NCI-H82 (cell line): ENCODE measurements around the gene GPS1.

Source experiments
- DNase-seq: peaks from one replicate; lab custom pipeline; 2025; lab: John Stamatoyannopoulos, UW

Gene GPS1

DNA sequence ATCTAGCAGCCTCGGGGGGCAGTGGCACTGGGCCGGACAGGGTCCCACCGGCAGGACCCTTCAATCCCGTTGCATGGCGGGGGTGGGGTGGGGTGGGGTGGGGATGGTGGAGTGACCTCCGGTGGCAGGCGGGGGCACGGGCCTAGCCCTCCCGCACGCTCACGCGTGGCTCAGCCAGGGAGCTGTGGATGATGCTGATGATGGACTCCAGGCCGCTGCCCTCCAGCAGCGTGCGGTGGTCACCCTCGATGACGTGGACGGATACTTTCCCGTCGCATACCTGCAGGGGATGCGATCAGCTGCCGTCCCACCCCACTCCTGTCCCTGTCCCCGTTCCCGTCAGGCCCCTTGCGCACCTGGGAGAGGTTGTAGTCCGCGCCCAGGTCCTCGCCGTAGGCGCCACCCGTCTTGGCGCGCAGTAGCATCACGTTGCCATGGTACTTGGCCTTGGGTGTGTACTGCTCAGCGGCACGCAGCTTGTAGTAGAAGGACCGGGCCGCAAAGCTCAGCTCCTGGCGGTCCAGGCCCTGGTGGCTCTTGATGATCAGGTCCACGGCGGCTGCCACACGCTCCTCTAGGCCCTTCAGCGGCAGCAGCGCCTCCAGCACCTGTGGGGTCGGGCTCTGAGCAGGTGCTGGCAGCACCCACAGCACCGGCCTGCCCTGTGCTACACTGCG is 27.4 kb downstream of the GPS1 start:
- no peak for DNase-seq

DNA sequence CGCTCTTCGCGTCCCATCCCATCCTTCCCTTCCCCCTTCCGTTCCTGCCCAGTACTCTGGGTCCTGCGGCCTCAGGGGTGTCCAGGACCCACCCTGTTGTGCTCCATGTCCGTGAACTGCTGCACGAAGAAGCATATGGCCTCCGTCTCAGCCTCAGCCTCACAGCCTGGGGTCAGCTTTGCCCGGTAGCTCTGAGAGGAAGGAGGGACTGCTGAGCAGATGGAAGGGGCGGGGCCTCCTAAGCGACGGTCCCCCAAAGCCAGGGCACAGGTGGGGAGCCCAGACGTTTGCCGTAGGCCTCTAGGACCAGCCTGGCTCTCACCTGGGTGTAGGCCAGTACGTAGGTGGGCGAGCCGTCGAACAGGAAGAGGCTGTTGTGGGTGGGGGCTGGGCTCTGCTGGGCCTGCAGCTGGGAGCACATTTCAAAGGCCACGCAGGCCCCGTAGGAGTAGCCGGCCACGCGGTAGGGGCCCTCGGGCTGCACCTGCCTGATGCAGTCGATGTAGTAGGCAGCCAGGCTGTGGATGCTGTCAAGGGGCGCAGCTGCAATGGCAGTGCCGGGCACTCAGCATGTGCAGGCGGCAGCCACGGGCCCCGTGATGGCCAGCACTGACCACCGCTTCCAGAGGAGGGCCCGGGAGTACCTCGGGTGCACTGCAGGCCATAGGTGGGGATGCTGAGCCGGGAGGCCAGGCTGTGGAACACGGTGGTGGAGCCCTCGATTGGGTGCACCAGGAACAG is 28.5 kb downstream of the GPS1 start:
- DNase-seq = peak; percentile 36

DNA sequence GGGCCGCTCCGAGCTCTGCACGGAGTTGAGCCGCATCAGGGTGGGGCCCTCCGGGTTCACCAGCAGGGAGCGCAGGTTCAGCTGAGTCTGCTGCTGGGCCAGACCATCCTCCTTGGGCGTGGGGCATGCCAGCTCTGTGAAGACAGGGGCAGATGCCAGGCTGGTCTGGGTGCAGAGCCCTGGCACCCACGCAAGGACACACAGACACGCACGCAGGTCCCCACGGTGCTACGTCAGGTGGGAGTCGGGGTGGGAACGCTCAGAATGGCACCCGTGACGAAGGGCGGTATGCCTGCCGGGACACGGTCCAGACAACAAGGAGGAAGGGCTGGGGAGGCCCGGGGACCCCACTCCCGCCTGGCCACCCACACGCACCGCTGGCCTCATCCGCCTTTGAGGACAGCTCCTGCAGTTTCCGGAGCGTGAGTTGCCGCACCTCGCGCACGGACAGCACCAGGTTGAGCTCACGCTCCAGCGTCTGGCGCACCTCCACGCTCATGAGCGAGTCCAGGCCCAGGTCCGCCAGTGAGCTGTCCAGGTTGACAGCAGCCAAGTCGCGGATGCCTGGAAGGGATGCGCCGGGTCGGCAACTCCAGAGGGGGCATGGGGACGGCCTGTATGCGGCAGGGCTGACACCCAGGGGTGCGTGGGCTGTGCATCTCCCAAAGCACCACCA is 29.2 kb downstream of the GPS1 start:
- DNase-seq = no peak

DNA sequence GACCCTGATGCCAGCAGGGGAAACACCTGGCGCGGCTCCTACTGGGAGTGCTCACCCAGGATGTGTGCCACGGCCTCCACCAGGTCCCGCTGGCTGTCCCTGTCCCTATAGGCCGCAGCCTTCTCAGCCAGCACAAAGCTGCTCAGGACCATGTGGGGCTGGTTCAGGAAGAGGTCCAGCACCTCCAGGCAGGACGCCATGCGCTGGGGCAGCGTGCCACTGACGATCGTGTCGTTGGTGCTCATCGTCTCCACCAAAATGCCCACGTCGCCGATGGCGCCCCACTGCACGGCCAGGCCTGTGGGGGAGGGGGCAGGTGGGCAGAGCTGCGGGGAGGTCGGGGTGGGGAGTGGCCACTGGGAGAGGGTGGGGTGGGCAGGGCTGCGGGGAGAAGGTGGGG is 29.8 kb downstream of the GPS1 start:
- DNase-seq = no peak

DNA sequence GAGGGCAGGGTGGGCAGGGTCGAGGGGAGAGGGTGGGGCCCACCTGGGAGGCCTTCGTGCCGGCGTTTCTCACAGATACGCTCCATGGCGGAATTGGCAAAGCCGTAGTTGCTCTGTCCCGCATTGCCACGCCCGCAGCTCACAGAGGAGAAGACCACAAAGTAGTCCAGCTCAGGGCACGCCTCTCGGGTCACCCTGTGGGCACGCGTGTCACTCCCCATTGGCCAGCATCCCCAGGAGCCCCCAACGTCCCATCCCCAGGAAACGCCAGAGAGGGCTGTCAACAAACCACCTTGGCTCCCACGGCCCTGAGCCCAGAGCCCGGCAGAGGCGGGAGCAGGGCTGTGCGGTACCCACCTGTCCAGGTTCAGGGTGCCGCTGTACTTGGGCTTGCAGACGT is 30.3 kb downstream of the GPS1 start:
- no peak for DNase-seq

DNA sequence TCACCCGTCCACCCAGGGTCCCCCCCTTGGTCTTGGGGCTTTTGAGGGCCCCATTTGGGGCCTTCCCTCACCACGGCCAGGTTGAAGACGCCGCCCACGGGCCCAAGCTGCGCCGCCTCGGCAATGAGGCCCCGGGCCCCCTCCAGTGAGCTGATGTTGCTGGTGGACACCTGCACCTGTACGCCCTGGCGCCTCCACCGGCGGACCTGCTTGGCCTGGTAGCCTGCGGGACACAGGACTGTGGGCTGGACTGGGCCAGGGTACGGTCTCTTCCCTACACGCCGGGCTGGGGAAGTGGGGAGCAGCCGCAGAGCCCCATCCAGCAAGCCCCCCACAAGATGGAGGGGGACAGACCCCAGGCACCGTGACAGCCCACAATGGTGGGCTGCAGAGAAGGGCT is 30.8 kb downstream of the GPS1 start:
- DNase-seq = no peak

DNA sequence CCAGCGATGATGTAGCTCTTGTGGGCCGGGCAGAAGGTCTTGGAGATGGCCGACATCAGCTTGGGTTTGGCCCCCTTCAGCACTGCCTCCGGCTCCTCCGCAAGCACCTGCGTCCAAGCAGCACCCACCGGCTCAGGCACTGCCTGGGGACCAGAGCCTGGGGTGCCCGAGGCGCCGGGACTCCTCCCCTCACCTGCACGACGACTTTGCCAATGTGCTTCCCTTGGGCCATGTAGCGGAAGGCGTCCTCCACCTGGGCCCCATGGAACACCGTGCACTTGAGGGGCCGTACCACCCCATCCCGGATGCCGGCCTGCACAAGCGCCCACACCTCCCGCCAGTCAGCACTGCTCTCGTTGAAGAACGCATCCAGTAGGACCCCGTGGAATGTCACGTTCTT is 31.3 kb downstream of the GPS1 start:
- DNase-seq = no peak

DNA sequence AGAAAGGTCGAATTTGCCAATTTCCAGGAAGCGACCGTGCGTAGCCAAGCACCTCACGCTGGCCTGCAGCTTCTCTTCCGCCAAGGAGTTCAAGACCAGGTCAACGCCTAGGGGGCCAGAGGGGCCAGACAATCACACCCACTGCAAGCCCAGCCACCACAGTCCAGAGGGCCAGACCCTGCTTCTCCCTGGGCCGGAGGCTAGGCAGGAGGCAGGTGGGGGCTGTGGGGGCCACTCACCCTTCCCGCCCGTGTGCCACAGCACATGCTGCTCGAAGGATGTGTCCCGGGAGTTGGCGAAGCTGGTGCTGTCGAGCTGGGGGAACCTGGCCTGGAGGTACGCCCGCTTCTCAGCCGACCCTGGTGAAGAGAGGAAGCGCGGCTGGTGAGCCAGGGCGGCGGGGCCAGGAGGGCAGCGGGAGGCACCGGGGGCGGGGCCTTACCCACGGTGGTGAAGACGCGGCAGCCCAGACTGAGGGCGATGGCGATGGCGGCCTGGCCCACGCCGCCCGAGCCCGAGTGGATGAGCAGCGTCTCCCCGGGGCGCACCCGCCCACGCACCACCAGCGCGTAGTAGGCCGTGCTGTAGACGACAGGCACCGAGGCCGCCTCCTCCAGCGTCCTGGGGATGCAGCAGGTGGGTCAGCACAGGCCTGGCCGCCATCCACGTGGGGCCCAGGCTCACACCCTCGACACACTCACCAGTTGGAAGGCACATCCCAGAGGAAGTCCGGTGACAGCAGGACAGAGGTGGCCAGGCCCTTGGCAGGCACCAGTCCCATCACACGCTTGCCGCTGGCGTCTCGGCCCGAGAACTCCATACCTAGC is 32.0 kb downstream of the GPS1 start:
- DNase-seq = no peak

DNA sequence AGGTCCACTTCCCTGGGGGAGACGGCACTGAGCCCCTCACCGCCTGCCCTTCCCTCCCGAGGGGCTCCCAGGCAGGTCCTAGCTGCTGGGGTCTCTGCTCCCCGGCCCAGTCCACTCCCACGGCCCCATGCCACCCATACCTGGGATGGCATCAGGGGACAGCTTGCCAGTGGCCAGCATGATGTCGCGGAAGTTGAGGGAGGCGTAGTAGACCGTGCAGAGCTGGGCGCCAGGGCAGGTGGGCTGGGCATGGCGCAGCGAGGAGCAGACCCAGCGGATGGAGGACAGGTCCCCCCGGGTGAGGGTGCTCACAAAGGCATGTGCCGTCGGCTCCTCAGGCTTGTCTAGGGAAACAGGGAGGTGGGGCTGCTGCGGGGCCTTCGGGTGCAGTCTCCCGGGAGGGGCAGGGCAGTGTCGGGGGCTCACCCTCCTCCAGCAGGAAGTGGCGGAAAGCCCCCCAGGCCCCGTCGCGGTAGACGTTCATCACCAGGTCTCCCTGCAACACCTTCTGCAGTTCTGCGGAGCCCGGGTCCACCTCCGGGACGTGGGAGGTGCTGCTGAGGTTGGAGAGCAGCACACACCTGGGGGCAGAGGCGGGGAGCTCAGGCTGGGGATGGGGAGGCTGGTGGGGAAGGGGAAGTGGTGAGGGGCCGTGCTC is 32.8 kb downstream of the GPS1 start:
- DNase-seq = no peak

DNA sequence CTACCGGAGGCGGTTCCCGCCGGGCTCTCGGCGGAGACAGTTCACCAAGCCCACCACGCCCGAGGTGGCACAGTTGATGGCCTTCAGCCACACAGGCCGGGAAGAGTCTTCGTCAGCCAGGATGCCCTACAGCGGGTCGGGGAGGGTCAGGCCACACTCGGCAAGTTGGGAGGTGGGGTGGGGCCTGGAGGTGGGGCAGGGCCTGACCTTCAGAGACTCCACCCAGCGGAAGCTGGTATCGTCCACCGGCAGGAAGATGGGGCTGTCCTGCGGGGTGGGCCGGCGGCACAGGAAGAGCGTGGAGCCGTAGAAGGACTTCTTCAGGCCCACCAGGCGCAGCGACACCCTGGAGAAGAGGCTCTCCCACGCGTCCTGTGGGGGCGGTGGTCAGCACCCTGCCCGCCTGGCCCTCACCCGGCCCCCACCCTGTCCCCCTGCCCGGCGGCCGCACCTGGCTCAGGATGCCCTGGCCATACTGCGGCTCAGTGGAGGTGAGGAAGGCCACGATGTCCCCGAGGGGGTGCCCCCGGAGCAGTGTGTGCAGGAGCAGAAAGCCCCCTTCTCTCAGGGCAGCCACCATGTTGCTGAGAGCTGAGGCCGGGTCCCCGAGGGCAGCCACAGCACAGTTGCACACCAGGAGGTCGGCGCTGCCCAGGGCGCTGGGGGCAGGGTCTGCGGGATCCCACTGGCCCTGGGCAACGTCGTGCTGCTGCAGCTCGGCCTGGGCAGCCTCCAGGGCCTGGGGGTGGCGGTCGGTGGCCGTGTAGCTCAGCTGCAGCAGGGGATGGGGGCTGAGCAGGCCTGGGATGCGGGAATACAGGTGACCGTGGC is 33.5 kb downstream of the GPS1 start:
- DNase-seq = no peak

DNA sequence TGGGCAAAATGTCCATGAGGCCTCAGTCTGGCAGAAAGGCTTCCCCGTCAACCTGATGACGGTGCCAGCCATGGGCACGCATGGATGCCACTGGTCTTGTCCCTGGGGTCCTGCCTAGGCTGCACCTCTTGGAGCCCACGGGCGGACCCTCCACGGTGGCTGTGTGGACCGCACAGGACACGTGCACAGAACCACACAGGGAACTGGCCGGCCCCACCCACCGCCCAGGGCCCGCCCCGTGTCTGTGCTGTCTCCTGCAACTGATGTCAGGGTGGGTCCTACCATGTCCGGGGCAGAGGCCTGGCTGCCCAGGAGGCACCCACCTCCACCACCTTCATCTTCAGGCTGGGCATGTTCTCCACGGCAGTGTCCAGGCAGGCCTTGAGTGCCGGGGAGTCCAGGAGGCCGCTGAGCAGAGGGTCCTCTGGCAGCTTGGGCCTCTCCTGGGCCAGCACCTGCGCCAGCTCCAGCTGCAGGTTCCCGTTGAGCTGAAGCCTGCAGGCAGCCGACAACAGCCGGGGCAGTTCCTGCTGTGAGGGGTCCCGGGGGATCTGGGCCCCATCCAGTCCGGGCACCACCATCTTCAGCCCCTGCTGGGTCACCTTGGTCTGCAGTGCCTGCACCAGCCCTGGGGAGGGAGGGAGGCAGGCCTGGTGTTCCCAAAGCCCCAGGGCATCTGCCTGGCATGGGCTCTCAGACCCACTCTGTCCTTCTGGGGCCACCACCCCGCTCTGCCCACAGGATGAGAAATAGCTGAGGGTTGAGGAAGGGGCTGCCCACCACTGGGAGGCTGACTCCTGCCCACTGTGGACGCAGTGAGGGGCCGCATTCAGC is 34.5 kb downstream of the GPS1 start:
- DNase-seq = no peak

DNA sequence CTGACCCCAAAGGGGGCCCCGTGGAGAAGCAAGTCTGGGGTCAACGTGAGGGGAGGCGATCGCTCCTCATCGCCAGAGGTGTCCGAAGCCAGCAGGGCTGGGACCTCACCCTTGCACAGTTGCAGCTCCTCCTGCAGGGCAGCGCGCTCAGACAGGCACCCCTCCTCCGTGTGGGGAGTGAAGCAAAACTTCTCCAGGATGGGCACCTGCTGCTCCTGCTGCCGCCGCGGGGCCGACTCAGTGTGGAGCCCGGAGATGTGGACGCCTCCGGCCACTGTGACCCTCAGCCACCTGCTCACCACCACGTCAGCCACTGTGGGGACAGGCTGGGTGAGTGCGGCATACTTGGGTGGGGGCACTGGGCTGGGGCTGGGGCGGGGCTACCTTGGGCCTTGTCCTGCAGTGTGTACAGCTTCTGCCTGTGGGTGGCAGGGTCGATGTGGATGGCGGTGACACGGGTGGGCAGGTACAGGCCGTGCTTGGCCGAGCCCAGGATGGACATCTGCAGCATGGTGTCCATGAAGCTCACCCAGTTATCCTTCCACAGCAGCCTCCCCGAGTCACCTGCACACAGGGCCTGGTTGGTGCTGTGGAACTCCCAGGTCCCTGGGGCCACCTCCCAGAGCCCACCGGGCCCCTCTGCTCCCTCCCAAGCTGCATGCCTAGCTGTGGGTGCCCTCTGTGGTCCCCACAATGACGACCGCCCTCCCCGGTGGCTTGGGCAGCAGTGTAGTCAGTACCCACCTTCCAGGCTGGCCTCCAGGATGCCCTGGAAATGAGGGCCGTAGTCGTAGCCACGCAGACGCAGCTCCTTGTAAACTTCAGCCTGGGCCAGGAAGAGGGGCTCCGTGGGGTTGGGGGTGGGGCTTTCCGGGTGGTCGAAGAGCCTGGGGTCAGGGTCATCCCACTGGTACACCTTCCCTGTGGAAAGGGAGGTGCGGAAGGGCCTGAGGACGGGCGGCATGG is 35.5 kb downstream of the GPS1 start:
- no peak for DNase-seq

DNA sequence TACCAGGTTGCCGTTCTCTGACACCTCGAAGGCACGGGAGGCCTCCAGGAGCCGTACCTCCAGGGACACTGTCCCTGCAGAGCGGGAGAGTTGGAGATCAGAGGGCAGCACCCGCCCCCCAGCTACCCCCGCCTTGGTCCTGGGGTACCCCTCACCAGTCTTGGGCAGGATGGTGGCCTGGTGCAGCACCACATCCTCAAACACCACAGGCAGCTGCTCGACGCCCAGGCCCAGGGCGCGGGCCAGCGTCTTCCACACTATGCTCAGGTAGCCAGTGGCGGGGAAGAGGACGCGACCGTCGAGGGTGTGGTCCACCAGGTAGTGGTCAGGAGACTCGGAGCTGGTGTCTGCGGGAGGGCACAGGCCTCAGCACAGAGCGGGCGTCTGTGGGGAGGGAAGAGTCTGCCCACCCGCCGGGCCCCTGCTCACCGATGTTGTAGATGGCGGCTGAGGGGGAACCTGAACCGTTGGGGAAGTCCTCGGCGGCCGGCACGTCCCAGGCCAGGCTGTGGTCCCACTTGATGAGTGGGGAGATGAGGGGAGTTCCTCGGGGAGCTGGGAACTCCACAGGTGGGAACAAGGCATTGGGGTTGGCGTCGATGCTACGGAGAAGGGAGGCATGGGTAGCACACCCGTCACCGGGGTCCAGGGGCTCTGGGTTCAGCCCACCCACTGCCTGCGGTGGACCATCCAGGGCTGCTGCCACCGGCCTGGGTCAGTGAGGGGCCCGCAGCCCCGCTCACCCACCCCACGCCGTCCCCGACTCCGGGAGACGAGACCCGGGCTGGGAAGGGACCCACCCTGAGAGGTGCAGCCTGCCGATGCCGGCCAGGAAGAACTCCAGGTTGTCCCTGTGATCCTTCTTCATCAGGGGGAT is 36.5 kb downstream of the GPS1 start:
- DNase-seq = no peak

DNA sequence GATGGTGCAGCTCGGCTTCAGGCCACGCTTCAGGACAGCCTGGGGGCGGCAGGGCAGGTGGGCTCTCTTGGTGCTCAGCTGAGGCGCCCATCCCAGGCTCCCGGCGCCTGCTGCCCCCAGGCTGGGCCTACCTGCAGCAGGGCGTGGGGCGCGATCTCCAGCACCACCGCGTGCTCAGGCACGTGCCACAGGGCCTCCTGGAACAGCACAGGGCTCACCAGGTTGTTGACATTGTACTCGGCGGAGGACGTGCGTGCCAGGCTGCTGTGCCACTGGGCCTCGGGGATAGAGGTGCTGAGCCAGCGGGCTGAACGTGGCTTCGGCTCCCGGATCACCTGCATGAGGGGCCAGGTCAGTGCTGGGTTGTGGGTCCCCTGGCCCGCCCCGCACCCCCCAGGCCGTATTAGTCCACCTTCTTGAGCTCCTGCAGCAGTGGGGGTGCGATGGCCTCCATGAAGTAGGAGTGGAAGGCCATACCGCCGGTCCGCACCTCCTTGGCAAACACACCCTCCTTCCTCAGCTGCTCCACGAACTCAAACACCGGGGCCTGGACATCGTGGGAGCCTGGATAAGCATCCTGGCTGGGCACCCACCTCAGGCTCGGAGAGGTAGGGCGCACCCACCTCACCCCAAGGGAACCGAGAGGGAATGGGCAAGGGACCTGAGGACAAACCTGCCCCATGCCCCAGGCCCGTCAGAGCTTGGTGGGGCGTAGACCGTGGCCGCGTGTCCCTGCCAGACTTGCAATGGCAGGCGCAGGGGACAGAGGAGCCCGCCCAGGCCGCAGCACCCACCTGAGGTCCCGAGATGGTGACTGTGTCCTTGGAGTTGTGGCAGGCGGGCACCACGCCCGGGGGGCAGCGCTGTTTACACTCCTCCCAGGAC is 37.4 kb downstream of the GPS1 start:
- DNase-seq = no peak

DNA sequence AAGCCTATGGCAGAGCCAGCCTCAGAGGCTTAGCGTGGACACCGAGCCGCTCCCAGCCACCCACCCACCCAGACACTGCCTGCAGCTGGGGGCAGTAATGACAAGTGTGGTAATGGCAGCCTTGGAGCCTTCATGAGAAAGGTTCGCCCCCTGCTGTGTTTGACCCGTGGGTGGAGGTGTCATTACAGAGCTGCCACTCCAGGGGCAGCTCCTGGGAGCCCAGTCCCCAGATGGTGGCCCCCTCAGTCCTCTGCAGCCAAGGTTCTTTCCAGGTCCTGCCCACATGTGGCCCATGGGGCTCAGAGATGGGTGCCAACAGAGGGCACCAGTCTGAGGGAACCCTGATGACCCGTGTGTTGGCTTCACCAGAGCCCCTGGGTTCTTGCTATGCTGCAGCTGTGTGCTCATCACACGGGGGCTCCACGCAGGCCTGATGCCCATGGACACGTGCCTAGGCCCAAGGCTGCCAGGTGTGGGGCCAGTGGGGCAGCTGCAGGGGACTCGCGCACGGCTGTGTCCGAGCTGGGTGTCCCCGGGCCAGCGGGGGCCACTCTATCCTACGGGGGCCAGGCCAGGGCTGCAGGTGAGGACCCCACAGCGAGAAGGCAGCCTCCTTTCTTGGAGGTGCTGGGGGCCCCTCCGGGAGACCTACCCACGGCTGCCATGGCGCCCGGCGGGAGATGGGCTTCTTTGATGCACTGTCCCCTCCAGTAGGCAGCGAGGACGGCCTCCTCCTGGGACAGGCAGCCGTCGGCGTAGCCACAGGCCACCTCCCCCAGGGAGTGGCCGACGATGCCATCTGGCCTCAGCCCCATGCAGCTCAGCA is 38.2 kb downstream of the GPS1 start:
- no peak for DNase-seq
